Fibroblast of skin of left biceps (primary cell): Measurements from ENCODE around the gene GNRH2.
"Not testable (repeated sequence)": the region's sequence is repeated elsewhere in the genome, so short reads cannot be mapped to it uniquely, and the experiment has no call there.

Source experiments
- DNase-seq, 2 experiments: peaks; one replicate each; pipeline ENCODE4 v3.0.0-alpha.2; 2013; ENCODE audit warnings: low read depth in 2 of 2

Gene GNRH2

DNA sequence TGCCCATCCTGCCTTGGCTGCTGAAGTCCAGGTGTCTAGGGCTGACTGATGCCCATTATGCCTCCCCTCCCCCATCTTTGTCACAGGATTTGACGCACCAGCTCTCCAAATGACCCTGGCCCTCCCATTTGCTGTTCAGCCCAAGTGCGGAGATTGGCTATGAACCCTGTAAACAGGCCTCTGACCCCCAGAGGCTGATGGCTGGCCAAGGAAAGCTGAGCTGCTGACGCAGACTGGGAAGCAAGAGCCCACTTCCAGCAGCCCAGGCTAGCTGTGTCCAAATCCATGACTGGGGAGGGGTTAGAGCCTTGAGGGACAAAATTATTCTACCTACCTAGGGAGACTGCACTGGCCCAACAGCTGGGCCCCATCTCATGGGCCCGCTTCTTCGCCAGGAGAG is 797 bp upstream of the GNRH2 start:
- DNase-seq, result no peak

DNA sequence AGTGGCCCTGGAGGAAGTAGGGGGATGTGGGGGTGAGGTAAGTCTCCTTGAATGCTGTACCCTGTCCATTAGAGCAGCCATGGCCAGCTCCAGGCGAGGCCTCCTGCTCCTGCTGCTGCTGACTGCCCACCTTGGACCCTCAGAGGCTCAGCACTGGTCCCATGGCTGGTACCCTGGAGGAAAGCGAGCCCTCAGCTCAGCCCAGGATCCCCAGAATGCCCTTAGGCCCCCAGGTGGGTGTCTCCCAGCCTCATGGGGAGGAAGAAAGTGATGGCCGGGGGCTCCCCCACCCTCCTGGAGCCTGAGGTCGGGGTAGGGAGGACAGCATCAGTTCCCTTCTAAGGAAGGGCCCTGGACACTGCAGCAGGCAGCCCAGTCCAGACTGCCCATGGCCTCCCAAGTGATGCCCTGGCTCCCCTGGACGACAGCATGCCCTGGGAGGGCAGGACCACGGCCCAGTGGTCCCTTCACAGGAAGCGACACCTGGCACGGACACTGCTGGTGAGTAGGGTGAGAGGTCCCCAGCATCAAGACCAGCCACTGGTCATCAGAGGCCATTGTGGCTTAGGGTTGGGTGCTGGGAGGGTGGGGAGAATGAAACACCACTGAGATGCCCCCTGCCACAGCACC is 1.0 kb downstream of the GNRH2 start:
- no peak for DNase-seq

GRCh38 chr20:3045042-3045815 is 1.8 kb downstream of the GNRH2 start:
- peak in 1 of 2 experiments; percentile 7 for DNase-seq

DNA sequence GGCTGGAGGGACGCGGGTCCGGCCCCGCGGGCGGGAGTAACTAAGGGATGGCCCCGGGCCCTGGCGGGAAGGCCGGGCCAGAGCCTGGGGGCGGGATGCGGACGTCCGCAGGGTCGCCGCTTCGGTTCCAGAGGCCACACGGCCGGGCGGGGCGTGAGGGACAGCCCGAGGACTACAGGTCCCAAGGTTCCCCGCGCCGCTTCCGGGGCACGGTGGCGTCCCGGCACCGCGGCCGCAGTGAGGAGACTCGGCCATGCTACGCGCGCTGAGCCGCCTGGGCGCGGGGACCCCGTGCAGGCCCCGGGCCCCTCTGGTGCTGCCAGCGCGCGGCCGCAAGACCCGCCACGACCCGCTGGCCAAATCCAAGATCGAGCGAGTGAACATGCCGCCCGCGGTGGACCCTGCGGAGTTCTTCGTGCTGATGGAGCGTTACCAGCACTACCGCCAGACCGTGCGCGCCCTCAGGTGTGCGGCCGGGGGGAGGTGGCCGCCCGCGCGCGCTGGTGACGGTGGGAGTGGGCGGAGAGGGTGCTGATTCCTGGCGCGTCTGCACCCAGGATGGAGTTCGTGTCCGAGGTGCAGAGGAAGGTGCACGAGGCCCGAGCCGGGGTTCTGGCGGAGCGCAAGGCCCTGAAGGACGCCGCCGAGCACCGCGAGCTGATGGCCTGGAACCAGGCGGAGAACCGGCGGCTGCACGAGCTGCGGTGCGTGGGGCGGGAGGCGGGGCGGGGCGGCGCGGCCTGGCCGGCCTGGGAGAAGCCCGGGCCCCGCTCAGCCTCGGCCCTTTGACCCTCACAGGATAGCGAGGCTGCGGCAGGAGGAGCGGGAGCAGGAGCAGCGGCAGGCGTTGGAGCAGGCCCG is 2.6 kb downstream of the GNRH2 start, which contains the start of gene MRPS26:
Gene MRPS26 (plus strand): TSS at position 237 of the 861 bp plus-strand sequence. CDS start 17 bp downstream, at position 254.
- peak in 1 of 2 experiments; percentile 31 for DNase-seq

DNA sequence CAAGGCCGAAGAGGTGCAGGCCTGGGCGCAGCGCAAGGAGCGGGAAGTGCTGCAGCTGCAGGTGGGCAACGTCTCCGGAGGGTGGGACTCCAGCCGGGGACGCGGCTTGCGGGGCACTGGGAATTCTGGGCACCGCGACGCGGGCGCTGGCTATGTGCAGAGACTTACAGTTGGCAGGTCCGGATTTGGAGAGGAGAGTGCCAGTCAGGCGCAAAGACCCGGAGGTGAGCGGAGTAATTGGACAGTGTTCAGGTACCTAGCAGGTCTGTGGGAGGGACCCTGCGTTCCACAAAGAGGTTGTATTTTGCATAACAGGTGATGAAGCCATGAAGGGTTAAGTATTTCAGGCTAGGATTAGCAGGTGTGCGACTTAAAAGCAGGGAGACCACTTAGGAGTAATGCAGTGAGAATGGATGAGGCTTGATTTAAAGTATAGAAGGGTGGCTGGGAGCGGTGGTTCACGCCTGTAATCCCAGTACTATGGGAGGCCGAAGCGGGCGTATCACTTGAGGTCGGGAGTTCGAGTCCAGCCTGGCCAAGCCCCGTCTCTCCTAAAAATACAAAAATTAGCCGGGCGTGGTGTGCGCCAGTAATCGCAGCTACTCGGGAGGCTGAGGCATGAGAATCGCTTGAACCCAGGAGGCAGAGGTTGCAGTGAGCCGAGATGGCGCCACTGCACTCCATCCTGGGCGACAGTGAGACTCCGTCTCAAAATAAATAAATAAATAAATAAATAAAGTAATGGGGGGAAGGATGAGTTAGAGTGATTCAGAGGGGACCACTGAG is 3.4 kb downstream of the GNRH2 start:
- DNase-seq, result no peak

GRCh38 chr20:3047486-3048419 is 4.3 kb downstream of the GNRH2 start:
- DNase-seq, result no peak

GRCh38 chr20:3051385-3052019 is 8.1 kb downstream of the GNRH2 start:
- DNase-seq, result no peak

DNA sequence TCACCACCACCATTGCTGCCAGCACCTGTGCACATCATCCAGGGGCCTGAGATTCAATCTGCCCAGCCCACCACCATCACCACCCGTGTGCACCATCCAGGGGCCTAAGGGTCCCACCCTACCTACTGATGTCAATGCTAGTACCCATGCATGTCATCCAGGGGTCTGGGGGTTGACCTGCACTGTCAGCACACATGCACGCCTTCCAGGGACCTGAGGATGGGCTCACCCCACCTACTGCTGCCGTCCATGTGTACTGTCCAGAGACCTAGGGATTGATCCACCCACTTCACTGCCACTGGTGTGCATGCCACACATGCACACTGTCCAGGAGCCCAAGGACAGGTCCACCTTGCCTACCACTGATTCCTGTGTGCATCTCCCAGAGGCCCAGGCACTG is 16.1 kb downstream of the GNRH2 start:
- no peak for DNase-seq

DNA sequence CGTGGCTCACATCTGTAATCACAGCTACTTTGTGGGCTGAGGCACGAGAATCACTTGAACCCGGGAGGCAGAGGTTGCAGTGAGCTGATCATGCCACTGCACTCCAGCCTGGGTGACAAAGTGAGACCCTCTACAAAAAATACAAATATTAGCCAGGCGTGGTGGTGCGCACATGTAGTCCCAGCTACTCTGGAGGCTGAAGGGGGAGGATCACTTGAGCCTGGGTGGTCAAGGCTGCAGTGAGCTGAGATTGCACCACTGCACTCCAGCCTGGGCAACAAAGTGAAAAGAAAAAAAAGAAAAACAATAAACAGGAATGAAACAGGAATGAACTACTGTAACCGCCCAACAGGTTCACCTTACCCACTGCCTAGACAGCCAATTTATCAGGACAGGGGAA is 20.7 kb downstream of the GNRH2 start:
- not testable (repeated sequence) for DNase-seq

- no peak for DNase-seq
Observed at GRCh38 chr20:3067139-3068014, 24.0 kb downstream of the GNRH2 start.

DNA sequence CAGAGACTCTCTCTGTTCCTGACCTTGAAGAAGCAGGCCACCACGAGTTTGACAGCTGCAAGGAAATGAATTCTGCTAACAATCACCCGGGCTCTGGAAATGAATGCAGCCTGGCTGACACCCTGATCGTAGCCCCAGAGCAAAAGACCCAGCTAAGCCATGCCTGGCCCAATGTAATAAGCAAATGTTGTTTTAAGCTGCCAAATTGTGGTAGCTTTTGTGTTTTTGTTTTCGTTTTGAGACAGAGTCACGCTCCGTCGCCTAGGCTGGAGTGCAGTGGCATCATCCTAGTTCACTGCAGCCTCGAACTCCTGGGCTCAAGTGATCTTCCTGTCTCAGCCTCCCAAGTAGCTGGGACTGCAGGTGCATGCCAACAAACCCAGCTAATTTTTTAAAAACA is 24.7 kb downstream of the GNRH2 start:
- no peak for DNase-seq

GRCh38 chr20:3068986-3069900 is 25.8 kb downstream of the GNRH2 start:
- no peak for DNase-seq

- no peak for DNase-seq
Observed at GRCh38 chr20:3070725-3071124, 27.3 kb downstream of the GNRH2 start.

DNA sequence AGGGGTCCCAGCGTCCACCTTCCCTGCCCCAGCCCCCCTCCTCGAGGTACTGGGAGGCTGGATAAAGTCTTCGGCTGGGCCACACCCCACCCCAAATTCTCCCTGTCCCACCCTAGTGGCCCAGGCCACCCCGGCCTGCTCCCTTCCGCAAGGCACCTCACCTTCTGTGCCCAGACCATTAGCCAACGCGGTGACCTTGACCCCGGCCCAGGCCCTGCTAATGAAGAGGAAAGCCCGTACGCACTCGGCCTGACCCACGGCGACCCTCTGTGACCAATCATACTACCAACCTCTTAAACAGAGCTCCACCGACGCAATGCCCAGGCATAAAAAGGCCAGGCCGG is 27.8 kb downstream of the GNRH2 start:
- DNase-seq, result no peak

GRCh38 chr20:3071610-3072529 is 28.4 kb downstream of the GNRH2 start, which contains the start of gene OXT:
TSS of gene OXT (plus strand) at chr20:3071620. CDS start at chr20:3071656, 36 bp downstream.
- DNase-seq, result no peak

- no peak for DNase-seq
Observed at GRCh38 chr20:3072530-3073250, 29.3 kb downstream of the GNRH2 start.
